HCT116 (cell line): Measurements from ENCODE around the gene CBFA2T2. TPM values are rescaled to one million over a fixed set of nuclear protein-coding genes. Genes with fewer than 3 reads are reported as not detected.

Source experiments
- ATAC-seq: fragments of 200-7000 bp; cut with Tn5 transposase; 2 replicates; pipeline ENCODE4 v1.9.1; 2020; ENCODE audit warnings: mild to moderate bottlenecking, moderate library complexity
- BruUV-seq: library from RNA; stranded (reverse); fragments of 400-500 nt; replicated peaks from 2 replicates; lab custom pipeline; 2021; lab: Mats Ljungman, UMichigan
- CTCF ChIA-PET: fragments of 300-600 bp; sonication (Branson Sonifier 250); formaldehyde crosslinking; loops from one replicate; lab custom pipeline; 2021; ENCODE audit warnings: antibody characterized with exemption; lab: Charles Lee
- POLR2A ChIA-PET: fragments of 300-600, 350-600 bp; sonication (Branson Sonifier 250); formaldehyde crosslinking; loops from one replicate; lab custom pipeline; 2021; ENCODE audit warnings: antibody characterized with exemption; lab: Charles Lee
- RAD21 ChIA-PET, 2 experiments: fragments of 300-600 bp; sonication (Branson Sonifier 250); formaldehyde crosslinking; loops; one replicate each; lab custom pipeline; 2023; ENCODE audit warnings: low total read pairs in 2 of 2; ENCODE audit not compliant: uncharacterized antibody in 2 of 2, unreplicated experiment in 2 of 2, low non-redundant PET in 1 of 2; lab: Charles Lee
- DNase-seq: peaks from one replicate; pipeline ENCODE4 v3.0.0-alpha.2; 2010; ENCODE audit warnings: low read depth, low spot score
- H2AFZ ChIP-seq: fragments of 200-600 bp; shearing (Covaris generic), sonication (generic); 2 replicates; pipeline ENCODE4 v1.6.1; 2017; ENCODE audit warnings: low read depth, mixed run types, mixed read lengths, antibody characterized with exemption, low read length; ENCODE audit not compliant: poor library complexity, severe bottlenecking
- H3K27ac ChIP-seq: 2 replicates; pipeline ENCODE4 v1.5.1; 2012; ENCODE audit warnings: low read depth, low read length
- H3K27me3 ChIP-seq: fragments of 200-600 bp; sonication (generic); 2 replicates; pipeline ENCODE4 v1.6.1; 2016; ENCODE audit warnings: mixed run types, low read length, mixed read lengths; ENCODE audit not compliant: insufficient read depth
- H3K36me3 ChIP-seq, 2 experiments: fragments of 200-500 bp in 1 of 2; fragments of 200-600 bp in 1 of 2; sonication (Bioruptor generic) in 1 of 2; sonication (generic) in 1 of 2; 2 replicates each; pipeline versions ENCODE4 v1.5.1 to v1.6.1; 2014 to 2016; ENCODE audit warnings: low read length in 2 of 2, inconsistent platforms in 1 of 2, mixed read lengths in 1 of 2, mixed run types in 1 of 2; ENCODE audit not compliant: insufficient read depth in 2 of 2, control insufficient read depth in 1 of 2
- H3K4me1 ChIP-seq, 2 experiments: fragments of 200-600 bp in 1 of 2; sonication (generic) in 1 of 2; 2 replicates each; pipeline versions ENCODE4 v1.5.1 to v1.6.1; 2012 to 2017; ENCODE audit warnings: low read length in 2 of 2, inconsistent platforms in 1 of 2, mild to moderate bottlenecking in 1 of 2, mixed read lengths in 1 of 2, mixed run types in 1 of 2, moderate library complexity in 1 of 2; ENCODE audit not compliant: insufficient read depth in 2 of 2, control insufficient read depth in 1 of 2
- H3K4me2 ChIP-seq: fragments of 200-600 bp; sonication (generic); 2 replicates; pipeline ENCODE4 v1.6.1; 2017; ENCODE audit warnings: mixed run types, low read length, mixed read lengths
- H3K4me3 ChIP-seq, 2 experiments: fragments of 200-600 bp in 1 of 2; sonication (generic) in 1 of 2; replicated peaks in 1 of 2; 2 replicates each; pipeline ENCODE4 v1.5.1; 2011 to 2016; ENCODE audit warnings: low read length in 2 of 2, control low read depth in 1 of 2, low read depth in 1 of 2, mild to moderate bottlenecking in 1 of 2, mixed read lengths in 1 of 2, mixed run types in 1 of 2
- H3K79me2 ChIP-seq: fragments of 200-600 bp; sonication (generic); 2 replicates; pipeline ENCODE4 v1.6.1; 2017; ENCODE audit warnings: mild to moderate bottlenecking, mixed run types, low read length, moderate library complexity, mixed read lengths; ENCODE audit not compliant: insufficient read depth
- H3K9ac ChIP-seq: fragments of 200-600 bp; sonication (generic); 2 replicates; pipeline ENCODE4 v1.6.1; 2016; ENCODE audit warnings: low read length, mixed read lengths
- H3K9me2 ChIP-seq: fragments of 200-600 bp; sonication (generic), shearing (Covaris generic); 2 replicates; pipeline ENCODE4 v1.6.1; 2017; ENCODE audit warnings: mixed run types, mild to moderate bottlenecking, moderate library complexity; ENCODE audit not compliant: insufficient read depth
- H3K9me3 ChIP-seq, 2 experiments: fragments of 200-500 bp in 1 of 2; fragments of 200-600 bp in 1 of 2; sonication (Bioruptor generic) in 1 of 2; sonication (generic) in 1 of 2; 2 replicates each; pipeline ENCODE4 v1.6.1; 2014 to 2017; ENCODE audit warnings: low read length in 2 of 2, mixed read lengths in 2 of 2, inconsistent platforms in 1 of 2, low read depth in 1 of 2, mild to moderate bottlenecking in 1 of 2, mixed run types in 1 of 2, moderate library complexity in 1 of 2; ENCODE audit not compliant: control insufficient read depth in 1 of 2, insufficient read depth in 1 of 2
- H4K20me1 ChIP-seq: fragments of 200-600 bp; sonication (generic), shearing (Covaris generic); 2 replicates; pipeline ENCODE4 v1.6.1; 2017; ENCODE audit warnings: mixed run types, mild to moderate bottlenecking, moderate library complexity; ENCODE audit not compliant: insufficient read depth
- CBX3 ChIP-seq: IDR thresholded peaks from 2 replicates; pipeline ENCODE4 v1.6.1; 2012; ENCODE audit warnings: low read depth
- EZH2 ChIP-seq: fragments of 200-600 bp; sonication (generic); IDR thresholded peaks from 2 replicates; pipeline ENCODE4 v1.6.1; 2017; ENCODE audit warnings: antibody characterized with exemption, mixed run types
- EZH2phosphoT487 ChIP-seq: fragments of 200-600 bp; IDR thresholded peaks from 2 replicates; pipeline ENCODE4 v1.6.1; 2018; ENCODE audit warnings: antibody characterized with exemption, borderline replicate concordance
- JUND ChIP-seq: IDR thresholded peaks from 2 replicates; pipeline ENCODE4 v1.6.1; 2012
- POLR2A ChIP-seq: IDR thresholded peaks from 2 replicates; pipeline ENCODE4 v1.7.0; 2011; ENCODE audit warnings: borderline replicate concordance; ENCODE audit not compliant: insufficient read depth, insufficient read length; ENCODE audit errors: extremely low read depth
- POLR2AphosphoS5 ChIP-seq: IDR thresholded peaks from 2 replicates; pipeline ENCODE4 v1.6.1; 2011; ENCODE audit warnings: mild to moderate bottlenecking, low read depth, low read length, moderate library complexity
- RAD21 ChIP-seq: IDR thresholded peaks from 2 replicates; pipeline ENCODE4 v1.6.1; 2012; ENCODE audit warnings: low read depth, mild to moderate bottlenecking
- TCF7L2 ChIP-seq: IDR thresholded peaks from 2 replicates; pipeline ENCODE4 v1.7.0; 2011; ENCODE audit warnings: borderline replicate concordance, inconsistent platforms; ENCODE audit not compliant: insufficient read depth, insufficient read length; ENCODE audit errors: extremely low read depth
- ZNF274 ChIP-seq: fragments of 200-500 bp; sonication (Bioruptor generic); IDR thresholded peaks from 2 replicates; pipeline ENCODE4 v1.6.1; 2014; ENCODE audit warnings: mild to moderate bottlenecking, low read depth, low read length, inconsistent platforms
- intact Hi-C: fragments of 100-400 bp; cut with micrococcal nuclease; formaldehyde crosslinking; loops from 2 replicates; pipeline ENCODE4 v1.10.0; 2022
- total RNA-seq: library from RNA; stranded (reverse); gene quantifications from one replicate; pipeline ENCODE4 v1.2.1, GENCODE V29; 2021; ENCODE audit not compliant: unreplicated experiment
- TF ChIP-seq, protein P1 (sequence below), 3 experiments: fragments of 200-600 bp in 1 of 3; sonication (generic) in 1 of 3; IDR thresholded peaks in 2 of 3; conservative IDR thresholded peaks in 1 of 3; 2 replicates each; pipeline ENCODE4 v1.5.1; 2012 to 2017; ENCODE audit warnings: low read depth in 2 of 3, low read length in 2 of 3, antibody characterized with exemption in 1 of 3, borderline replicate concordance in 1 of 3, control low read depth in 1 of 3, mild to moderate bottlenecking in 1 of 3, mixed read lengths in 1 of 3, mixed run types in 1 of 3, moderate library complexity in 1 of 3; ENCODE audit not compliant: insufficient read depth in 1 of 3
- TF ChIP-seq, protein P2 (sequence below): IDR thresholded peaks from 2 replicates; pipeline ENCODE4 v1.6.1; 2012
- TF ChIP-seq, protein P3 (sequence below): IDR thresholded peaks from 2 replicates; pipeline ENCODE4 v1.6.1; 2011; ENCODE audit warnings: mild to moderate bottlenecking, low read length, moderate library complexity; ENCODE audit not compliant: insufficient replicate concordance; ENCODE audit errors: extremely low read depth

CBFA2T2 gene
- total RNA-seq, 1 experiment from 2014 or later, result 8.0 TPM

DNA sequence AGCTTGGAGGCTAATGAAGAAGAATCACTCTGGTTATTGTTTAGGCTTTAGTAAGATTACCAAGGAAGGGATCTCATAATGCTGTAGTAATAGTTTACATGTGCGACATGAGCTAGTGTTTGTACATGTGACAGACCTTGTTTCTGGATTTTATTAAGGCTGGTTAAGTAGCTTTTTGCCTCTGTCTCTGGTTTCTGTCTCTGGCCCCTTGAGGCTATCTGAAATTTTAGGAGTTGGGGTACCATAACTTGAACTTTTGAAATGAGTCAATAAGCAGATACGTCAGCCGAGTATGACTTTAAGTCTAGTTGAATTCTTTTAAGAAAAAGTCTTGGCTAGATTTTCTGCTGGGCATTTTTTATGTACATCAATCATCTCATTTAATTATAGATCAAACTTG, 9.5 kb downstream of the CBFA2T2 start:
- RAD21 ChIA-PET, result no interaction called here
- Histone ChIP-seq H3K36me3 (no peaks in the 10 kb centered on the region), H3K4me2 (no peak overlapping the region), H3K27me3 (no peaks in the 10 kb centered on the region), H3K27ac (no peak overlapping the region), H3K4me3 (no peak overlapping the region), H2AFZ (no peak overlapping the region), H3K4me1 (no peaks in the 10 kb centered on the region), H3K9me2 (no peaks in the 10 kb centered on the region), H3K9ac (no peak overlapping the region), H4K20me1 (no peaks in the 10 kb centered on the region), H3K79me2 (no peaks in the 10 kb centered on the region; the same call in 1 of the 2 replicates), H3K9me3 (no peaks in the 10 kb centered on the region)
- POLR2A ChIA-PET, result interaction anchor here (3.9 kb wide), 1 partner anchor 10 kb away, joined by 12 read pairs; the partner anchor contains the start of gene CBFA2T2
- no peak for DNase-seq
- no TSS peak for BruUV-seq
- ATAC-seq, result no peak
- intact Hi-C loops, result no loop called here
- CTCF ChIA-PET, result interaction anchor here (0.7 kb wide), 1 partner anchor 9 kb away, joined by 3 read pairs; the partner anchor contains the start of gene CBFA2T2
- TF ChIP-seq ZNF274, result no peak
- no peak for TF ChIP-seq EZH2
- TF ChIP-seq TCF7L2, result no peak
- TF ChIP-seq, protein P1, sequence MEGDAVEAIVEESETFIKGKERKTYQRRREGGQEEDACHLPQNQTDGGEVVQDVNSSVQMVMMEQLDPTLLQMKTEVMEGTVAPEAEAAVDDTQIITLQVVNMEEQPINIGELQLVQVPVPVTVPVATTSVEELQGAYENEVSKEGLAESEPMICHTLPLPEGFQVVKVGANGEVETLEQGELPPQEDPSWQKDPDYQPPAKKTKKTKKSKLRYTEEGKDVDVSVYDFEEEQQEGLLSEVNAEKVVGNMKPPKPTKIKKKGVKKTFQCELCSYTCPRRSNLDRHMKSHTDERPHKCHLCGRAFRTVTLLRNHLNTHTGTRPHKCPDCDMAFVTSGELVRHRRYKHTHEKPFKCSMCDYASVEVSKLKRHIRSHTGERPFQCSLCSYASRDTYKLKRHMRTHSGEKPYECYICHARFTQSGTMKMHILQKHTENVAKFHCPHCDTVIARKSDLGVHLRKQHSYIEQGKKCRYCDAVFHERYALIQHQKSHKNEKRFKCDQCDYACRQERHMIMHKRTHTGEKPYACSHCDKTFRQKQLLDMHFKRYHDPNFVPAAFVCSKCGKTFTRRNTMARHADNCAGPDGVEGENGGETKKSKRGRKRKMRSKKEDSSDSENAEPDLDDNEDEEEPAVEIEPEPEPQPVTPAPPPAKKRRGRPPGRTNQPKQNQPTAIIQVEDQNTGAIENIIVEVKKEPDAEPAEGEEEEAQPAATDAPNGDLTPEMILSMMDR (IDR thresholded peaks at IDR 0.05 in 2 of 3, conservative IDR thresholded peaks at IDR 0.05 in 1 of 3; ENCODE audit: borderline replicate concordance in 1 of 3, insufficient read depth in 1 of 3, low read depth in 2 of 3, low read length in 2 of 3), result no peak
- TF ChIP-seq CBX3, result no peak

DNA sequence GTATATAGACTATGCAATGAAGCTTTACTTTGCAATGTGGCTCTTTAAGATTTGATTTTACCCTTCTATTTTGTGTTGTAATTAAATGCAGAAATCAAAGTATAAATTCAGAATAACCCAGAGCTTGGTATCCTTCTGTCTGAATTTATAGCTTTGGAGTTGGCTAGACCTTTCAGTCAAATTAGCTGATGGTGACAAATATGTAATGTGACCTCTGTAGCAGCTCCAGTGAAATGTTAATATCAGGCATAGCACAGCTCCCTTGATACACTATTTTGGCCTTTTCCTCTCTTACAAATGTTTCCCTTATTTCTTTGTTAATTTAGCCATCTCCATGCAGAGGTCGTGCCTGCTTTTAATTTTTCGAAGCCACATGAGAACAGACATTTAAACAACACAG, 11.1 kb downstream of the CBFA2T2 start:
- intact Hi-C loops, result no loop called here
- ATAC-seq (no peak), DNase-seq (no peak)
- RAD21 ChIA-PET, result no interaction called here
- BruUV-seq, result no TSS peak
- Histone ChIP-seq H3K79me2 (peaks cover 6% of the 10 kb centered on the region; the same call in 1 of the 2 replicates), H3K27ac (no peak overlapping the region), H3K27me3 (no peaks in the 10 kb centered on the region), H3K9ac (no peak overlapping the region), H4K20me1 (no peaks in the 10 kb centered on the region), H3K4me2 (no peak overlapping the region), H3K4me1 (no peaks in the 10 kb centered on the region), H3K36me3 (no peaks in the 10 kb centered on the region), H3K9me3 (no peaks in the 10 kb centered on the region), H3K4me3 (no peak overlapping the region), H2AFZ (no peak overlapping the region), H3K9me2 (no peaks in the 10 kb centered on the region)
- CTCF ChIA-PET, result interaction anchor here (1.0 to 1.2 kb wide), 2 partner anchors 11 to 14 kb away, joined by 3 read pairs; partner anchors contain the start of gene CBFA2T2
- POLR2A ChIA-PET, result interaction anchor here (1.3 to 3.9 kb wide), 2 partner anchors 11 to 162 kb away, joined by 3 to 12 read pairs; partner anchors contain the start of gene CBFA2T2
- TF ChIP-seq CBX3 (no peak), RAD21 (no peak), POLR2A (no peak), EZH2phosphoT487 (no peak), POLR2AphosphoS5 (no peak), JUND (no peak)
- TF ChIP-seq, protein P2, sequence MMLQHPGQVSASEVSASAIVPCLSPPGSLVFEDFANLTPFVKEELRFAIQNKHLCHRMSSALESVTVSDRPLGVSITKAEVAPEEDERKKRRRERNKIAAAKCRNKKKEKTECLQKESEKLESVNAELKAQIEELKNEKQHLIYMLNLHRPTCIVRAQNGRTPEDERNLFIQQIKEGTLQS, result no peak
- TF ChIP-seq, protein P1 (IDR thresholded peaks at IDR 0.05 in 2 of 3, conservative IDR thresholded peaks at IDR 0.05 in 1 of 3; ENCODE audit: borderline replicate concordance in 1 of 3, insufficient read depth in 1 of 3, low read depth in 2 of 3, low read length in 2 of 3), result no peak
- TF ChIP-seq, protein P3, sequence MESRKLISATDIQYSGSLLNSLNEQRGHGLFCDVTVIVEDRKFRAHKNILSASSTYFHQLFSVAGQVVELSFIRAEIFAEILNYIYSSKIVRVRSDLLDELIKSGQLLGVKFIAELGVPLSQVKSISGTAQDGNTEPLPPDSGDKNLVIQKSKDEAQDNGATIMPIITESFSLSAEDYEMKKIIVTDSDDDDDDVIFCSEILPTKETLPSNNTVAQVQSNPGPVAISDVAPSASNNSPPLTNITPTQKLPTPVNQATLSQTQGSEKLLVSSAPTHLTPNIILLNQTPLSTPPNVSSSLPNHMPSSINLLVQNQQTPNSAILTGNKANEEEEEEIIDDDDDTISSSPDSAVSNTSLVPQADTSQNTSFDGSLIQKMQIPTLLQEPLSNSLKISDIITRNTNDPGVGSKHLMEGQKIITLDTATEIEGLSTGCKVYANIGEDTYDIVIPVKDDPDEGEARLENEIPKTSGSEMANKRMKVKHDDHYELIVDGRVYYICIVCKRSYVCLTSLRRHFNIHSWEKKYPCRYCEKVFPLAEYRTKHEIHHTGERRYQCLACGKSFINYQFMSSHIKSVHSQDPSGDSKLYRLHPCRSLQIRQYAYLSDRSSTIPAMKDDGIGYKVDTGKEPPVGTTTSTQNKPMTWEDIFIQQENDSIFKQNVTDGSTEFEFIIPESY, result no peak
